WTC11 (cell line): Measurements from ENCODE around the gene DRD1.

Experiments used
- CTCF ChIP-seq: fragments of 200-600 bp; IDR thresholded peaks from 2 replicates; pipeline ENCODE4 v1.8.0; 2022; ENCODE audit warnings: antibody characterized with exemption
- JUN ChIP-seq: sonication (generic); formaldehyde crosslinking; IDR thresholded peaks from 2 replicates; pipeline ENCODE4 v1.8.0; 2023; ENCODE audit warnings: mild to moderate bottlenecking, missing genetic modification reagents
- NFYB ChIP-seq: sonication (generic); formaldehyde crosslinking; conservative IDR thresholded peaks from 2 replicates; pipeline ENCODE4 v1.8.0; 2022; ENCODE audit warnings: low read depth, missing genetic modification reagents

- TF ChIP-seq JUN (CRISPR knock-in tag): no peak
- no peak for TF ChIP-seq NFYB (CRISPR knock-in tag)
- no peak for TF ChIP-seq CTCF
Measured at GRCh38 chr5:175485631-175486030, 41.6 kb upstream of the DRD1 start.
